ENCODE data around the gene C17orf113. TPM values are rescaled to one million over a fixed set of nuclear protein-coding genes. Genes with fewer than 3 reads are reported as not detected.

C17orf113 gene
- total RNA-seq, 1 donor: 0.09 TPM

DNA sequence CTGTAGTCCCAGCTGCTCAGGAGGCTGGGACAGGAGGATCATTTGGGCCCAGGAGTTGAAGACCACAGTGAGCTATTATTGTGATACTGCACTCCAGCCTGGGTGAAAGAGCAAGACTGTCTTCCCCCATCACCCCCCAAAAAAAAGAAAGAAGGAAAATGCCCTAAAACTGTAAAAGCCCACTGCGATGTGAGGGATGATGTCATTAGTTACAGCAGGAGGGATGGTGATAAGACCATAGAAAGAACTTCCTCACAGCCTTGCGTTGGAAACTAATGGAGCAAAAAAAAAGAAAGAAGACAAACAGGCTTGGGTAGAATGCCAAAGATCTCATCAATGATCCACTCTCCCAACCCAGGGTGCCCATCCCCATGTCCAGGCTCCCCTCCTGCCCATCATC is 29.1 kb upstream of the C17orf113 start:
- TF ChIP-seq CTCF (IDR thresholded peaks at IDR 0.05; ENCODE audit: insufficient read depth, low read length): no peak
- DNase-seq (ENCODE audit: low read depth): no peak

DNA sequence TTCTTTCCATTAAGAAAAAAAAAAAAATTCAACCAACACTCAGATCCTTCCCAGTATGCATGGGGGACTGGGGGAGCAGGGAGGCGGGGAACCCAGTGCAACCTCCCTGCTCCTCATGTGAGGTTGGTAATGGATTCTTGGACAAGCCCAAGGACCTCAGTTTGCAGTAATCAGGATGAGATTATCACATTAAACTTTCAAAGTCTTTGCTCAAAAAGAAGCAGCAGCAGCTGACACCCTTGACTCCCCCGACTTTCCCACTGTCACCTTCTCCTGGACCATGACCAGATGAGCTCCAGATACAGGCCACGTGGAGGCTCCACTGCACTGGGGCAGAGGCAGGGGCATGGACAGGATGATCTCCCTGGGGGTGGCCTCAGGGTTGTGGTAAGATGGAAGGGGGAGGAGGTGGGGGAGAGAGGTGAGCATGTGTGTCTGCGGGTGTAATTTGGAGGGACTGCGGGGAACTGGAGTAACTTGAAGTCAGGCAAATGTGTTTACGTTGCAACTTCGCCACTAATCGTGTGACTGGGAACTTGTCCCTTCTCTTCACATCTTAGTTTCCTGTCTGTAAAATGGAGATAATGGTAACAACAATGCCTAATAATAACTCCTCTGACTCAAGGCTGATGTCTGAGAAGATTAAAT is 28.1 kb upstream of the C17orf113 start:
- no peak for DNase-seq (ENCODE audit: low read depth)
- no peak overlapping the region for H3K4me3 ChIP-seq (ENCODE audit: low read depth, low read length)
- no peak for TF ChIP-seq CTCF (IDR thresholded peaks at IDR 0.05; ENCODE audit: insufficient read depth, low read length)

More for the DNA sequence above, 29.1 kb upstream of the C17orf113 start:
- no peak overlapping the region for H3K4me3 ChIP-seq (ENCODE audit: low read depth, low read length)

- TF ChIP-seq CTCF (IDR thresholded peaks at IDR 0.05; ENCODE audit: insufficient read depth, low read length): no peak
- no peak overlapping the region for H3K4me3 ChIP-seq (ENCODE audit: low read depth, low read length)
- DNase-seq (ENCODE audit: low read depth): no peak
These were observed 27.4 kb upstream of the C17orf113 start for GRCh38 chr17:42077755-42078154.

DNA sequence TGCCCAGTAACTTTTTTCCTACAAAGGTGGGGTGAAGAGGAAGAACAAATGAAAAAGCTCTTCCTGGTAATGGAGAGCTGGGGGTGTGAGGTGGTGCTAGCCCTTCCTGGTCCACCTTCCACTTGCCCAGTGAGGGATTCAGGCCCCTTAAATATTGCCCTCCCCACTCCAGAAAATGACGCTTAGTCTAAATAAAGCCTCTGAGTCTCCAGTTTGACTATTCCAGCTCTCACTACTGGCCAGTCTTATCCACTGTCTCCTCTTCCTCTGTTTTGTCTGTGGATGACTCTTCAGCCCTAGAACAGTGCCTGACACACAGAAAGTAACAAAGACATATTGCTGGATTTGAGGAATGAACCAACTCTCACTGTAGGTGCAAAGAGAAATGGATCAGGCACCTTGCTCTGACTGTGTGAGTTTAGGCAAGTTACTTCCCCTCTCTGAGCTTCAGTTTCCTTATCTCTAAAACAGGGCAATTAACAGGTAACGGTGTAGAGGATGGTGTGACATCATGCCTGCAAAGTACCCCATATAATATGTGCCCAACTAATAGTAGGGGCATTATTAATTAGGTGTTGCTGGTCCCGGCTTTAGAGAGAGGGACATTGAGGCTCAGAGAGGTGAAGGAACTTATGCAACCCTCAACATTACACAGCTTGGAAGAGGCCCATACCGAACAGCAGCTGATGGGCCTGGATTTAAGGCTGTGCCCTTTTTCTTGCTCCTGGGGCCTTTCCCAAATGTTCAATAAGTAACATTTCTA is 26.6 kb upstream of the C17orf113 start:
- DNase-seq (ENCODE audit: low read depth): no peak
- no peak overlapping the region for H3K4me3 ChIP-seq (ENCODE audit: low read depth, low read length)
- TF ChIP-seq CTCF (IDR thresholded peaks at IDR 0.05; ENCODE audit: insufficient read depth, low read length): no peak

DNA sequence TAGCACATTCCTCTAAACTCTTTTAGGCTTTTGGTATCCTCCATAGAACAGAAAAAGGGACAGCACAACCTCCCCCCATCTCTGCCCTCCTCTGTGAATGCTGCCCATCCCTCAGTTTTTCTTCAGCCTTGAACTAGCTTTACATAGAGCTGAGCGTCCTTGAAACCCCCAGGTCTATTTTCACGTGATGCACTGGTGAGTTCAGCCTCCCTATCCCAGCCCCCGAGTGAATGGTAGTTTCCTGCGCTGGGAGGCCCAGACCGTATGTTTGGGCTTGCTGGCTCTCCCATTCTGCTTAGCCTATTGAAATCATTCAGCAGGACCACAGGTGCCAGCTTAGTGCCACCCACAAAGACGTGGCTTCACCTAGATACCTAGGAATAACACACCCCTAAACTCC is 25.4 kb upstream of the C17orf113 start:
- TF ChIP-seq CTCF (IDR thresholded peaks at IDR 0.05; ENCODE audit: insufficient read depth, low read length): no peak
- DNase-seq (ENCODE audit: low read depth): no peak
- no peak overlapping the region for H3K4me3 ChIP-seq (ENCODE audit: low read depth, low read length)

- DNase-seq (ENCODE audit: low read depth): no peak
- H3K4me3 ChIP-seq (ENCODE audit: low read depth, low read length): no peak overlapping the region
These were observed 22.2 kb upstream of the C17orf113 start for GRCh38 chr17:42072323-42073187.

More at GRCh38 chr17:42072323-42073187, 22.2 kb upstream of the C17orf113 start:
- TF ChIP-seq CTCF (IDR thresholded peaks at IDR 0.05; ENCODE audit: insufficient read depth, low read length): no peak

Data from fibroblast of the aortic adventitia (primary cell).